ENCODE results near the gene RAB2B.
A peak's percentile ranks its signal among the peaks of the same experiment; 100 is the strongest.

- TF ChIP-seq CTCF (IDR thresholded peaks at IDR 0.05), result peak; percentile 25 to 45 (median 37)
- no peak for TF ChIP-seq POLR2A (IDR thresholded peaks at IDR 0.05)
- no peak for TF ChIP-seq POLR2AphosphoS5 (IDR thresholded peaks at IDR 0.05)
- no peak for TF ChIP-seq EP300 (IDR thresholded peaks at IDR 0.05)
These were observed 22.1 kb upstream of the RAB2B start for GRCh38 chr14:21498540-21499526.
